HG03095 (cell line): Measurements from ENCODE around the gene ARRB2.
"Not testable (repeated sequence)": the region's sequence is repeated elsewhere in the genome, so short reads cannot be mapped to it uniquely, and the experiment has no call there.

ENCODE experiments used
- ATAC-seq: cut with Tn5 transposase; IDR thresholded peaks from one replicate; pipeline ENCODE4 v1.9.1; 2021; ENCODE audit warnings: moderate library complexity; ENCODE audit not compliant: unreplicated experiment

Gene ARRB2

GRCh38 chr17:4709794-4710692, at the start of gene ARRB2:
Gene ARRB2, plus strand, starts transcription at chr17:4710632. Its CDS starts 90 bp downstream, at chr17:4710722.
- ATAC-seq, result peak; percentile 70

- ATAC-seq, result no peak
Measured at GRCh38 chr17:4663711-4664110, 46.7 kb upstream of the ARRB2 start.

GRCh38 chr17:4664230-4664629, 46.2 kb upstream of the ARRB2 start:
- no peak for ATAC-seq

- ATAC-seq, result no peak
Measured at GRCh38 chr17:4665027-4665426, 45.4 kb upstream of the ARRB2 start.

GRCh38 chr17:4666296-4666695, 44.1 kb upstream of the ARRB2 start:
- no peak for ATAC-seq

GRCh38 chr17:4667166-4667565, 43.3 kb upstream of the ARRB2 start:
- no peak for ATAC-seq

- ATAC-seq, result no peak
Measured at GRCh38 chr17:4672055-4672630, 38.3 kb upstream of the ARRB2 start.

GRCh38 chr17:4672751-4673150, 37.7 kb upstream of the ARRB2 start:
- no peak for ATAC-seq

GRCh38 chr17:4673169-4673568, 37.3 kb upstream of the ARRB2 start:
- ATAC-seq, result no peak

- ATAC-seq, result no peak
Measured at GRCh38 chr17:4673986-4674684, 36.3 kb upstream of the ARRB2 start.

- ATAC-seq, result no peak
Measured at GRCh38 chr17:4674685-4674998, 35.8 kb upstream of the ARRB2 start.

- ATAC-seq, result no peak
Measured at GRCh38 chr17:4675791-4676190, 34.6 kb upstream of the ARRB2 start.

GRCh38 chr17:4676791-4677190, 33.6 kb upstream of the ARRB2 start:
- no peak for ATAC-seq

- ATAC-seq, result no peak
Measured at GRCh38 chr17:4678448-4679026, 31.9 kb upstream of the ARRB2 start.

GRCh38 chr17:4679658-4680057, 30.8 kb upstream of the ARRB2 start:
- no peak for ATAC-seq

GRCh38 chr17:4683739-4684138, 26.7 kb upstream of the ARRB2 start:
- not testable (repeated sequence) for ATAC-seq

GRCh38 chr17:4689872-4690271, 20.6 kb upstream of the ARRB2 start:
- ATAC-seq, result not testable (repeated sequence)

- no peak for ATAC-seq
Measured at GRCh38 chr17:4690745-4691144, 19.7 kb upstream of the ARRB2 start.

- ATAC-seq, result no peak
Measured at GRCh38 chr17:4691686-4692085, 18.7 kb upstream of the ARRB2 start.

GRCh38 chr17:4693416-4693815, 17.0 kb upstream of the ARRB2 start:
- no peak for ATAC-seq

- ATAC-seq, result no peak
Measured at GRCh38 chr17:4696437-4696805, 14.0 kb upstream of the ARRB2 start.
